GM21515 (cell line): ENCODE data around the gene RSPO4.

ENCODE experiments used
- ATAC-seq: cut with Tn5 transposase; IDR thresholded peaks from one replicate; pipeline ENCODE4 v1.9.1; 2021; ENCODE audit not compliant: unreplicated experiment

RSPO4 gene

DNA sequence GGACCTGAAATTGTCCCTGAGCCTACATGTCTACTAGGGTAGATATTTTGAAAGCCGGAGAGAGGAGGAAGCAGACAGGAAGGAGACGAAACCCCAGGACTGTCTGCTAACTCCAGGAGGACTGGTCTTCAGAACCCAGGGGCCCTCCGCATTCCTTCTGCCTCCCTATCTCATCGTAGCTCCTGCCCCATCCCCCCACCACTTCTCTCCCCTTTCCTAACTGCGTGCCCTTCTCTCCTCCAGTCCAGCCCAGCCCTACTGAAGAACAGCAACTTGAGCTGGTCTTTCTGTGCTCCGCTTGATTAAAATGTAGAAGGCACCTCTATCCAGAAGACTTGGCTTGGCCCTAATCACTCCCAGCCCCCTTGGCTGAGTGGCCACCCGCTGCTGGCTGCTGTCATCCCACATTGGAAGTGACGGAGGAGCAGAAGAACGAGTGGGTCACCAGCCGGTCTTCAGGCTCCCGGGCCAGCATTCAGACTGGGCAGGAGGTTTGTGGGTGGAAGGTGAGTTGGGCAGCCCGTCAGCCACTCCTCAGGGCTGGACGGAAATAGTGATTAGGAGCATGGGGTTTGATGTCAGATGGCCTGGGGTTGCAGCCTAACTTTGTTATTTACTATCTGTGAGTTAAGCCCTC lies 57.2 kb downstream of the RSPO4 start:
- no peak for ATAC-seq

GRCh38 chr20:944148-944547 lies 58.0 kb downstream of the RSPO4 start:
- no peak for ATAC-seq

DNA sequence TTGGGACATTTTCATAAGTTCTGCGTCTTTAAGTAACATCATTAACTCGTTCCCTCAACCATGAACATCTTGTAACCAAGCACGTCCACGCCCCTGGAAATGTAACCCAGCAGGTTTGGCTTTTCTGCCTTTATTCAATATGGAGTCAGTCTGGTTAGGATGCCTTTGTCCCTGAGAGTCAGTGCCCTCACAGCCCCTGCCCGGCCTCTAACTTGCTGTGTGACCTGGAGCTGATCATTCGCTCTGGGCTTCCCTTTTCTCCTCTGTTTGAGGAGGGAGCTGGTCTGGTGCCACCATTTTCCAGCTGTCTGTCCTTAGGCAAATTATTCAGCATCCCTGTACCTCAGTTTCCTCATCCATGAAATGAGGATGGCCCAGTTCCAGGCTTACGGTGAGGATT lies 59.5 kb downstream of the RSPO4 start:
- no peak for ATAC-seq

DNA sequence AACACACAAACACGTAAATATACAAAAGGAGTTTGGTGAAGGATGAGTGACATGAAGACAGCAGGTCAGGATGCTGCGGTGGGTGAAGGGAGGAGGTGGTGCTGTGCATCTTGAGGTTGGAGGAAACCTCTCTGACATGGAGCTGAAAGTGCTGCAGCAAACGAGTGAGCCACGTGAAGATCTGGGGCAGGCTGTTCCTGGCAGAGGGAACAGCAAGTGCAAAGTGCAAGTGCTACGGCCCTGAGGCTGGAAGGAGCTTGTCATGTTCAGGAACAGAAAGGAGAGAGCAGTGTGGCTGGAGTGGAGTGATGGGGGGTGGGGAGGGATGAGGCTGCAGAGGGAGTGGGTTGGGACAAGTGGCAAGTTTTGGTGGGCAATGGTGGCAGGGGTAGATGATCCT lies 61.2 kb downstream of the RSPO4 start:
- ATAC-seq = no peak

DNA sequence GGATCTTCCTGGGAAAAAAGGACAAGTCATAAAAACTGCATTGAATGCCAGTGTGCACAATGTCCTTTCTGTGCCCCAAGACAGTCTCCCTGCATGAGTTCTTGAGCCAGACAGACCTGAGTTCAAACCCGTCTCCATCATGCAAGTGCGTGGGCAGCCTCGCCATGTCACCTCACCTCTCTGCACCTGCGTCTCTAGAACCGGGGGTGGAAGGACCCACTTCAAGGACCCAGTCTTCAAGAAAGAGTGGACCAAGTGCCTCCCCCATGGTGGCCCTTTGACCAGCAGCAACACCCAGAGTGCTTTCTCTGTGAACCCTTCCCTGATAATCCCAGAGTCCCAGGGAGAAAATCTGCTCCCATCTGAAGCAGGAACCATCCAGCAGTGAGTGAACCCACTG lies 62.5 kb downstream of the RSPO4 start:
- no peak for ATAC-seq

DNA sequence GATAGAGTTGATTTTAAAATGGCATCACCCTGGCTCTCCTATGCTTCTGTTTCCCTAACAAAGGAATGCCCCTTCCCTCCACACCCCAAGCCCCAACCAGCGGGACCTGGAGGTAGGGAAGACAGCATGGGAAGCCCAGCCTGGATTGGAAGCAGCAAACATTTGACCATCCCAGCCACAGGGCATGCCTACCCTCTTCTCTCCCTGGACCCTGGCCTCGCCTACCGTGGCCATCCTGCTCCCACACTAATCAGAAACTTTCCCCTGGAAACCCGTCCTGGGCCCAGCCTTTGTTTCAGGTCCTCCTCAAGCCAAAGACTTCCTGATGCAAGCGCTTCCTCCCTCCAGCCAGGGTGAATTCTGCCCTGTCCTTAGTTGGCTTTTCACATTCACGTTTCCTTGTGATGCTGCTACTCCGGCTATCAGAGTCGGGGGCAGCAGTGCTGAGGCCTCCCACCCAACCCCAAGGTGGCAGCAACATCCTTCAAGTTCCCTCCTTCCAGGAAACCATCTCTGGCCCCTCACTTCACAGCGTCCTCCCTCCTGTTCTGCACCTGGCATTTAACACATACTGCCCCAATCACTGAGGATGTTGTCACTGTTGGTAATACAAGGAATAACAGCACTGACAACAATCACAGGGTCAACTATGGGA lies 67.8 kb downstream of the RSPO4 start:
- no peak for ATAC-seq

- no peak for ATAC-seq
These were observed 69.1 kb downstream of the RSPO4 start for GRCh38 chr20:933029-933428.

DNA sequence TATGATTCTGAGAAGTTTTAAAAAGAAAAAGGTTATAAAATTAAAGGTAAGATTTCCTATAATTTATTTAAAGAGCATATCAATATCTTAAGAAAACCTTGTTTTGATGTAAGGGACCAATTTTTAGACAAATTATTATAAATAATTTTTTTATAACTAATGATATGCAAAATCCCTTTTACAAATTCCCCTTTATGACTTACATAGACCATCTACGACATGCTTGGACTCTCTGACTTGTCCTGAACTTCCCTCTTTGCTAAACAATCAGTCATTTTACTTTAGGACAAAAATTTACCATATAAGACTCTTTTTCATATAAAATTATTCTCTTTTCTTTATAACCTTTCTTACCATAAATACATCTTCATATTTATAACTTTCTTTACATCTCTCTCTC lies 70.7 kb downstream of the RSPO4 start:
- ATAC-seq = no peak

DNA sequence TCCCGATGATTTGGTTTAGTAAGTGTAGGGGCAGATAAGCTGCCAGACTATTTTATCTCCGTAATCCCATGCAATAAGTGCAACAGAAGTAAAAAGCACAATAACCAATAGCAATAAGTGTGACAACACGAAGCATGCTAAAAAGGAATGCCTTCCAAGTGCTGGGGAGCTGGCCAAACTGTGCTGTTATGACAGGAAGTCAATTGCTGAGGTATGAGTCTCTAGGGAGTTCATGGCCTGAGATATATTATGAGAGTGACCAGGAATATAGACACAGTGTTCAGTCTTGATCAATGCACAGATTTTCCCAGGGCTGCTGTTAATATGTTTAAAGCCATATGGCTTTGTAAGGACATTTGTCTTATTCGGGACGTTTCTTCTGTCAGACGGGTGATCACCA lies 75.4 kb downstream of the RSPO4 start:
- no peak for ATAC-seq

DNA sequence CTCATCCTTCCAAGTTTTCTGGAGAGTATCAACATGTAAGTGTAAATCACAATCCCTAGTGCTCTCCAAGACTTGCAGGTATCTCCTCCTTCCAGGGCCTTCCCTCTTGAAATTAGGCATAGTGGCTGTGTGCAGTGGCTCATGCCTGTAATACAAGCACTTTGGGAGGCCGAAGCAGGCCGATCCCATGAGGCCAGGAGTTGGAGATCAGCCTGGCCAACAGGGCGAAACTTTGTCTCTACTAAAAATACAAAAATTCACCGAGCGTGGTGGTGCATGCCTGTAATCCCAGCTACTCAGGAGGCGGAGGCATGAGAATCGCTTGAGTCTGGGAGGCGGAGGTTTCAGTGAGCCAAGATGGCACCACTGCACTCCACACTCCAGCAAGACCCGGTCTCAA lies 76.6 kb downstream of the RSPO4 start:
- no peak for ATAC-seq

GRCh38 chr20:924639-925038 lies 77.5 kb downstream of the RSPO4 start:
- ATAC-seq = no peak

DNA sequence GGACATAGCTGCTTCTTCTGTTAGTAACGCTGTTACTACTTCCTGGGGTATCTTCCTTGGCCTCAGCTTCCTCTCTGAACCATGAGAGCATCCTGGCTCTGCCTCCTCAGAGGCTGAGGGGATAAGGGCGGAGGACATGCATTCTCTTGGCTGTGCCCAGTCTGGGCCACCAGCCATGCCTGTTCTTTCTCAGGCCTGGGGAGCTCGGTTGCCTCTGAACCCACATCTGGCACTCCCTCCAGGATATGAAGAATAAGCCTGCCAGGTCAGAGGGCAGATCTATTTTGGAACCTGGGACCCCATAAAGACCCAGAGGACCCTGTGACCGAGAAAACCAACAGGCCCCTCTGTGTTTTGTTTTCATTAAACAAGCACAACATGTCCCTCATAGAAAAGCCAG lies 79.3 kb downstream of the RSPO4 start:
- no peak for ATAC-seq

DNA sequence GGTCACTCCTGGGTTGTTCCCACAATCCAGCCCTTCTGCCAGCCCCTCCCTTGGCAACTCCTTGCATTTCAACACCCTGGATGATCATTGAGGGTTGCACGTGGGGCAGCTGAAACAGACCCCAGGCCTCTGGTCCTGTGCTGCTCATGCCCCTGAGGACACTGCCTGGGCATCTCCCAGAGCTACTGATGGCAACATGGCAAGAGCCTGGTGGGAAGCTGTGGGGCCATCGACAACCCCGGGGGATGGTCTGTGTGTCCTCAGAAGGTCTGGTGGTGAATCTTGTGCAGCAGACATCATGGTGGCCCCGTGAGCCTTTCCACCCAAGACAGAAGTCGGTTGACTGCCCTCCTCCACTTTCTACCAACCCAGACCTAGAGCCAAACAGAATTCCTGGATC lies 81.0 kb downstream of the RSPO4 start:
- no peak for ATAC-seq

- ATAC-seq = no peak
These were observed 81.8 kb downstream of the RSPO4 start for GRCh38 chr20:920311-920710.

DNA sequence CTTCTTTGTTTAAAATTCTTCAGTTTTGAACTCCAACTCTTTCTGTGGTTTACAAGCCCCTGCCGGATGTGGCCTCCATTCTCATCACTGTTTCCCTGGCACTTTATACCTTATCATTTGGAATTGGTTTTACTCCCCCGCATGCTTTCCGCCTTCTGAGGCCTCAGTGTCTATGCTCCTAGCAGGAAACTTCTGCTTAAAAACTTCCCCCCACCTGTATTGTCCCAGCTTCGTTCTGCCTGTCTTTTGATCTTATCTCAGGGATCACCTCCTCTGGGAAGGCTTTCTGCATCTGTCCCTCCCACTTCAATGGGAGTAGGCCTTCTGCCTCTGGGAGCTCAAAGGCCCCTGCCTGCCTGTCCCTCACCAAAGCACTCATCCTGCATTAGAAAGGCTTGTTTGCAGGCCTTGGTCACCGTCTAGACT lies 82.6 kb downstream of the RSPO4 start:
- ATAC-seq = no peak

- ATAC-seq = no peak
These were observed 84.7 kb downstream of the RSPO4 start for GRCh38 chr20:917416-917815.

GRCh38 chr20:916825-917224 lies 85.3 kb downstream of the RSPO4 start:
- no peak for ATAC-seq

DNA sequence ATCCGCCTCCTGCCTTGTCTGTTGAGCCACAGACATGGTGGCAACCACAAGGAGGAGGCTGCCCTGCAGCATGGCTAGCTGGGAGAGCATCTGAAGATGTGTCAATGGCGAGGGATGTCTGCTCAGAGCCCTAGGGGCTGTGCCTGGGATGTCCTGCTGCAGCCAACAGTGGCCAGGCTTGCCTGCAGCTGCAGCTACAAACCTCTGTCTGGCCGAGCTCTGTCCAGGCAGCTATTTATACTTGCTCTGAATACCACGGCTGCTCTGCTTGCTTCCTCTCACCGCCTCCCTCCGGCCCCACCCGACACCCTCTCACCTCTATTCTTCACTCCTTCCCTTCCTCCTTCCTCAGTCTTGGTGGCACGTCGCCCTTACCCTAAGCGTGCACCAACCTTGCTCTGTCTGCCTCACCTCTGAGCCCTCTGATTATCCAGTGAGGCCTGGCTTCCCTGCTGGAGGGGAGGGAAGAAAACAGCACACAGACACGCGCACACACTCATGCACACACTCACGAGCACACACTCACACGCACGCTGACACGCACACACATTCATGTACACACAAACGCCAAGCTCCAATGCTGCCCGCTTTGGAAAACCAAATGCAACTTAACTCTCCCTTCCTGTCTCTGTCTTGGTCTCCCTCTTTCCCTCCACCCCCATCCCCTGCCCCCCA lies 85.8 kb downstream of the RSPO4 start, which contains the start of gene ANGPT4:
Gene ANGPT4, minus strand, starts transcription at position 210 of the 675 bp plus-strand sequence. Its CDS starts 120 bp downstream, at position 90.
- no peak for ATAC-seq

GRCh38 chr20:914727-915498 lies 87.2 kb downstream of the RSPO4 start:
- ATAC-seq = no peak

GRCh38 chr20:913306-913849 lies 88.7 kb downstream of the RSPO4 start:
- ATAC-seq = no peak

- no peak for ATAC-seq
These were observed 90.1 kb downstream of the RSPO4 start for GRCh38 chr20:911882-912600.
